ENCODE results near the gene LRRC15. TPM values are rescaled to one million over a fixed set of nuclear protein-coding genes. Genes with fewer than 3 reads are reported as not detected.

LRRC15 gene
- total and polyA plus RNA-seq, 7 donors: 0.01 to 0.09 (median 0.04) TPM; not detected in 4

- ATAC-seq (peak in 1 of 4 donors; percentile 39), DNase-seq (peak; percentile 83 to 89)
- Histone ChIP-seq H3K9me3 (no peaks in the 10 kb centered on the region), H3K36me3 (ENCODE audit: insufficient read depth in 1 of 2, low read depth in 1 of 2) (no peaks in the 10 kb centered on the region), H3K4me3 (no peak overlapping the region), H3K27ac (no peak overlapping the region), H3K4me1 (peaks cover 7% of the 10 kb centered on the region), H3K27me3 (ENCODE audit: insufficient read depth in 3 of 3, low read length in 2 of 3) (peaks cover 0 to 36% (median 5%) of the 10 kb centered on the region in 3 donors)
- TF ChIP-seq CTCF (IDR thresholded peaks at IDR 0.05): no peak
- intact Hi-C loops (cut with DNase I): loop anchor here (1.0 to 10.0 kb wide), 7 partner anchors 24 to 533 kb away; no protein-coding TSS in a partner anchor
- WGBS, 3 donors: 24 to 28% (median 25%) methylated on average over 14 to 15 of the region's 15 CpGs
These were observed 55.8 kb downstream of the LRRC15 start for GRCh38 chr3:194313560-194314387.

- H3K27me3 ChIP-seq (ENCODE audit: insufficient read depth in 3 of 3, low read length in 2 of 3): peaks cover 0 to 36% (median 5%) of the 10 kb centered on the region in 3 donors
- no peaks in the 10 kb centered on the region for H3K36me3 ChIP-seq (ENCODE audit: insufficient read depth in 1 of 2, low read depth in 1 of 2)
- H3K4me3 ChIP-seq: no peak overlapping the region
- intact Hi-C loops (cut with DNase I): loop anchor here (1.0 to 10.0 kb wide), 4 partner anchors 24 to 308 kb away; no protein-coding TSS in a partner anchor
- peak in 1 of 4 donors; percentile 22 for ATAC-seq
- no peak overlapping the region for H3K27ac ChIP-seq
- H3K4me1 ChIP-seq: peaks cover 7% of the 10 kb centered on the region
- peak; percentile 70 to 82 for DNase-seq
- H3K9me3 ChIP-seq: no peaks in the 10 kb centered on the region
- TF ChIP-seq CTCF (IDR thresholded peaks at IDR 0.05): no peak
- 13 to 19% (median 16%) methylated on average over 14 to 16 of the region's 16 CpGs for WGBS, 3 donors
These were observed 56.7 kb downstream of the LRRC15 start for GRCh38 chr3:194312743-194313281.

GRCh38 chr3:194312186-194312742, 57.3 kb downstream of the LRRC15 start:
- Histone ChIP-seq H3K9me3 (no peaks in the 10 kb centered on the region), H3K4me3 (no peak overlapping the region), H3K36me3 (ENCODE audit: insufficient read depth in 1 of 2, low read depth in 1 of 2) (no peaks in the 10 kb centered on the region), H3K27ac (no peak overlapping the region), H3K27me3 (ENCODE audit: insufficient read depth in 3 of 3, low read length in 2 of 3) (peaks cover 0 to 36% (median 5%) of the 10 kb centered on the region in 3 donors), H3K4me1 (peaks cover 7% of the 10 kb centered on the region)
- WGBS, 3 donors: 45 to 61% (median 53%) methylated on average over 7 of the region's 7 CpGs
- DNase-seq (no peak), ATAC-seq (no peak)
- TF ChIP-seq CTCF (IDR thresholded peaks at IDR 0.05): no peak
- intact Hi-C loops (cut with DNase I): loop anchor here (5.0 to 10.0 kb wide), 3 partner anchors 45 to 307 kb away; no protein-coding TSS in a partner anchor

- Histone ChIP-seq H3K4me3 (no peak overlapping the region), H3K27me3 (ENCODE audit: insufficient read depth in 3 of 3, low read length in 2 of 3) (peaks cover 0 to 36% (median 0%) of the 10 kb centered on the region in 3 donors), H3K9me3 (no peaks in the 10 kb centered on the region), H3K27ac (no peak overlapping the region), H3K4me1 (peaks cover 7% of the 10 kb centered on the region), H3K36me3 (ENCODE audit: insufficient read depth in 1 of 2, low read depth in 1 of 2) (no peaks in the 10 kb centered on the region)
- ATAC-seq (no peak), DNase-seq (no peak)
- intact Hi-C loops (cut with DNase I): loop anchor here (5.0 to 10.0 kb wide), 3 partner anchors 44 to 306 kb away; no protein-coding TSS in a partner anchor
- TF ChIP-seq CTCF (IDR thresholded peaks at IDR 0.05): no peak
- 94 to 97% (median 97%) methylated on average over 2 of the region's 2 CpGs for WGBS, 3 donors
These were observed 58.5 kb downstream of the LRRC15 start for GRCh38 chr3:194311000-194311399.
